ENCODE data around the gene LRRC8E. TPM values are rescaled to one million over a fixed set of nuclear protein-coding genes. Genes with fewer than 3 reads are reported as not detected.
A peak's percentile ranks its signal among the peaks of the same experiment; 100 is the strongest.

Gene LRRC8E
- total and polyA plus RNA-seq, 7 donors, result 0.03 to 0.26 (median 0.09) TPM; not detected in 1

DNA sequence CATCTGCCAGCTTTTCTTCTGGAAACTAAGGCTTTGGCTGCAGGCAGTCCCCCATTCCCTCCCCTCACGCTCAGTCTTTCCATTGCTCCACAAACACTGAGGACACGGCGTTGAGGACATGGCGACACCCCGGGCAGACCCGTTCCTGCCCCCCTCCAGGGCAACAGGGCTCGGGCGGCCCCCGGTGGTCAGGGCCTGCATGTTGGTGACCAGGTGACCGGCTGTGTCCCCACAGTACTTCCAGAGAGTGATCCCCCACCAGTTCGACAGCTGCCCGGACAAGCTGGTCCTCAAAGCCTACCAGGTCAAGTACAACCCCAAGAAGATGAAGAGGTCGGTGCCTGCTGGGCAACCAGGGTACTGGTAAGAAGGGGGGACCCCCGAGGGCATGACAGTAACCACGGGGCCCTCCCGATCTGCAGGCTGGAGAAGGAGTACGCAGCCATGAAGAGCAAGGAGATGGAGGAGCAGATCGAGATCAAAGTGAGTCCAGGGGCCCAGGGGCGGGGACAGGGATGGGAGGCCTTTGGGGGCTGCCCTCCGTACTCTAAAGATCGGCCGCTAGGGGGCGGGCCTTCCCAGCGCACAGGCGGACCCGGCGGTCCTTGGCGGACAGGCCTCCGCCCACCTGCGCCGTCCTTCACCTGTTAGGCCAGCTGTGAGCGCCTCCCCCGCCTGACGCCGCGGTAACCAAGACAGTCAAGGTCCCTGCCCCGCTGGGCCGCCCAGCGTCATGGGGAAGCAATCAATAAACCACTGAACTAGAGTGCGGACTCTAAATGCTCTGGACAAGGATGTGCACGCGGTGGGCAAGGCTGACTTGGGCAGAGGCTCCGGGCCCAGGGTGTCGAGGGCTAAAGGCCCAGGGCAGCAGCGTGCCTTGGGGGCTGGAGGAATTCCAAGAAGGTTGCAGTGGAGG lies 35.2 kb upstream of the LRRC8E start:
- no peak overlapping the region for H3K4me3 ChIP-seq
- peak; percentile 85 to 94 (median 88) for ATAC-seq
- H3K27me3 ChIP-seq (ENCODE audit: insufficient read depth in 3 of 3, low read length in 2 of 3), result no peaks in the 10 kb centered on the region
- H3K4me1 ChIP-seq, result peaks cover 9% of the 10 kb centered on the region
- H3K27ac ChIP-seq, result no peak overlapping the region
- 26 to 33% (median 29%) methylated on average over 43 to 45 of the region's 45 CpGs for WGBS, 3 donors
- peak; percentile 66 to 79 for DNase-seq
- H3K9me3 ChIP-seq, result no peaks in the 10 kb centered on the region
- H3K36me3 ChIP-seq (ENCODE audit: insufficient read depth in 1 of 2, low read depth in 1 of 2), result no peaks in the 10 kb centered on the region
- TF ChIP-seq, protein P1, sequence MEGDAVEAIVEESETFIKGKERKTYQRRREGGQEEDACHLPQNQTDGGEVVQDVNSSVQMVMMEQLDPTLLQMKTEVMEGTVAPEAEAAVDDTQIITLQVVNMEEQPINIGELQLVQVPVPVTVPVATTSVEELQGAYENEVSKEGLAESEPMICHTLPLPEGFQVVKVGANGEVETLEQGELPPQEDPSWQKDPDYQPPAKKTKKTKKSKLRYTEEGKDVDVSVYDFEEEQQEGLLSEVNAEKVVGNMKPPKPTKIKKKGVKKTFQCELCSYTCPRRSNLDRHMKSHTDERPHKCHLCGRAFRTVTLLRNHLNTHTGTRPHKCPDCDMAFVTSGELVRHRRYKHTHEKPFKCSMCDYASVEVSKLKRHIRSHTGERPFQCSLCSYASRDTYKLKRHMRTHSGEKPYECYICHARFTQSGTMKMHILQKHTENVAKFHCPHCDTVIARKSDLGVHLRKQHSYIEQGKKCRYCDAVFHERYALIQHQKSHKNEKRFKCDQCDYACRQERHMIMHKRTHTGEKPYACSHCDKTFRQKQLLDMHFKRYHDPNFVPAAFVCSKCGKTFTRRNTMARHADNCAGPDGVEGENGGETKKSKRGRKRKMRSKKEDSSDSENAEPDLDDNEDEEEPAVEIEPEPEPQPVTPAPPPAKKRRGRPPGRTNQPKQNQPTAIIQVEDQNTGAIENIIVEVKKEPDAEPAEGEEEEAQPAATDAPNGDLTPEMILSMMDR (IDR thresholded peaks at IDR 0.05), result peak; percentile 82
- intact Hi-C loops (cut with DNase I), result loop anchor here (2.0 to 10.0 kb wide), 2 partner anchors 72 to 402 kb away; no protein-coding TSS in a partner anchor

DNA sequence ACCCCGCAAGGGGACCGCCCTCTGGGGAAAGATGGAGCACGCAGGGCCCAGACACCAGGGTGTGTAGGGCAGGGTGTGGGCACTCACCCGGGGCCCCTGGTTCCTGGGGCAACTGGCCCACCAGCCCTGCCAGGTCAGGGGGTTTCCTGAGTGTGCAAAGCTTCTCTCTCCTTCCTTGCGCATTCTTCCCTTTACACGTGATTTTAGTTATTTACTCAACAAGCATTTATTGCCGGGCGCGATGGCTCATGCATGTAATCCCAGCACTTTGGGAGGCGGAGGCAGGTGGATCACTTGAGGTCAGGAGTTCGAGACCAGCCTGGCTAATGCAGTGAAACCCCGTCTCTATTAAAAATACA lies 34.6 kb upstream of the LRRC8E start:
- no peak overlapping the region for H3K4me3 ChIP-seq
- intact Hi-C loops (cut with DNase I), result loop anchor here (2.0 to 10.0 kb wide), 2 partner anchors 71 to 401 kb away; no protein-coding TSS in a partner anchor
- peaks cover 9% of the 10 kb centered on the region for H3K4me1 ChIP-seq
- H3K36me3 ChIP-seq (ENCODE audit: insufficient read depth in 1 of 2, low read depth in 1 of 2), result no peaks in the 10 kb centered on the region
- WGBS, 3 donors, result 88 to 94% (median 90%) methylated on average over 11 to 12 of the region's 12 CpGs
- no peaks in the 10 kb centered on the region for H3K27me3 ChIP-seq (ENCODE audit: insufficient read depth in 3 of 3, low read length in 2 of 3)
- H3K27ac ChIP-seq, result no peak overlapping the region
- no peaks in the 10 kb centered on the region for H3K9me3 ChIP-seq
- no peak for DNase-seq
- peak in 1 of 4 donors; percentile 5 for ATAC-seq
- TF ChIP-seq, protein P1 (IDR thresholded peaks at IDR 0.05), result no peak

DNA sequence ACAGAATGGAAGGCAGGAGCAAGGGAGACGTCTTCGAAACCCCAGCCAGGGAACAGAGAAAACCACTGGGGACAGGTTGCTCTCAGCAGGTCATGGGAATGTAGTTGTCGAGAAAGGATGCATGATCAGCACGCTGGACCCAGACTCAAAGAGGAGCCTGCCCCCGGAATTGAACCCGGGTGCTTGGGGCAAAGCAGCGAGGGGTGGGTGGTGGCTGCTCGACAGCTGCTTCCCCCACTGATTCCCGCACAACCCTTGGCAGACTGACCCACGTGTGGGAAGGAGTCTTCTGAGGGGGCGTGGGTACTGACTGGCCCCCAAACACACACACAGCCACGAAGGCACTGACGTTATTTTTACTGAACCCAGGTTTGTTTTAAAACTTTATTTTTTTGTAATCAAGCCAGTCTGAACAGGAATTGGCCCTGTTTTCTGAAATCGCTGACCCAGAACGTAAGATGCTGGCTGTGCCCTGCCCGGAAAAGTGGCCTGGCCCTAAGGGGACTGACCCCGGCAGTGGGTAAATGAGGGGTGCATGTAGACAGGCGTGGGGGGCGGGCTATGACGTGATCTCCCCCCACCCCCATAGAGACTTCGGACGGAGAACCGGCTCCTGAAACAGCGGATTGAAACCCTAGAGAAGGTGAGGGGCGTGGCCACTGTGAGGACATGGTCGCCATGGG lies 32.7 kb upstream of the LRRC8E start:
- no peak overlapping the region for H3K27ac ChIP-seq
- no peak for DNase-seq
- peaks cover 0 to 14% (median 0%) of the 10 kb centered on the region in 3 donors for H3K27me3 ChIP-seq (ENCODE audit: insufficient read depth in 3 of 3, low read length in 2 of 3)
- no peak overlapping the region for H3K4me3 ChIP-seq
- no peak for ATAC-seq
- intact Hi-C loops (cut with DNase I), result loop anchor here in 1 of 2 donors (10.0 kb wide), 1 partner anchor 399 kb away; no protein-coding TSS in a partner anchor
- no peaks in the 10 kb centered on the region for H3K36me3 ChIP-seq (ENCODE audit: insufficient read depth in 1 of 2, low read depth in 1 of 2)
- no peaks in the 10 kb centered on the region for H3K9me3 ChIP-seq
- WGBS, 3 donors, result 82 to 88% (median 86%) methylated on average over 26 of the region's 26 CpGs
- H3K4me1 ChIP-seq, result peaks cover 5% of the 10 kb centered on the region
- TF ChIP-seq, protein P1 (IDR thresholded peaks at IDR 0.05), result no peak

DNA sequence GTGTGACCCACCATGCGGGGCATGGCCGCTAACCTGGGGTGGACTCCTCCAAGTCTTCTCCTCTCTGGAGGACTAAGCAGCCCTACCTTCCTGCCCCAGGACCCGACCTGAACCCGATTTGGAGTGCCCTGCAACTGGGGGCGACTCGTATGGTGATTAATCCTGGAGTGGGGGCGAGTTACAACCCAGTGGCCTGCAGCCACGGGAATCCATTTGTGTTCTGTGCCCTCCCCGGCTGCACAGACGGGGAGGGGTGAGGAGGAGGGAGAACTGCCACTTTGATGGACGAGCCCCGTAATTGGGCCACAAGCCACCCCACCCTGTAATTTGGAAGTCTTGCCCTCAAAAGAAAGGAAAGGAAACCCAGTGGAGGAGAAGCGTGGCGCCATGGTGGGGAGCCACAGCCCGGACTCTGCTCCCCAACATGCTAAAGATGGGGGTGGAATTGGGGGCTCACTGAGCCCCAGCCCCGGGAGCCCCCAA lies 32.2 kb upstream of the LRRC8E start:
- intact Hi-C loops (cut with DNase I), result loop anchor here in 1 of 2 donors (10.0 kb wide), 1 partner anchor 399 kb away; no protein-coding TSS in a partner anchor
- no peak for ATAC-seq
- 86 to 91% (median 90%) methylated on average over 16 of the region's 16 CpGs for WGBS, 3 donors
- Histone ChIP-seq H3K4me3 (no peak overlapping the region), H3K27me3 (ENCODE audit: insufficient read depth in 3 of 3, low read length in 2 of 3) (peaks cover 0 to 20% (median 3%) of the 10 kb centered on the region in 3 donors), H3K4me1 (peaks cover 5% of the 10 kb centered on the region), H3K27ac (no peak overlapping the region), H3K36me3 (ENCODE audit: insufficient read depth in 1 of 2, low read depth in 1 of 2) (no peaks in the 10 kb centered on the region), H3K9me3 (no peaks in the 10 kb centered on the region)
- TF ChIP-seq, protein P1 (IDR thresholded peaks at IDR 0.05), result no peak
- no peak for DNase-seq
